GM21528 (cell line): ENCODE measurements around the gene SCFD1.
"Not testable (repeated sequence)": the region's sequence is repeated elsewhere in the genome, so short reads cannot be mapped to it uniquely, and the experiment has no call there.

ENCODE experiments used
- ATAC-seq: cut with Tn5 transposase; IDR thresholded peaks from one replicate; pipeline ENCODE4 v1.9.1; 2021; ENCODE audit warnings: mild to moderate bottlenecking, moderate library complexity; ENCODE audit not compliant: unreplicated experiment, low FRiP score

Gene SCFD1

DNA sequence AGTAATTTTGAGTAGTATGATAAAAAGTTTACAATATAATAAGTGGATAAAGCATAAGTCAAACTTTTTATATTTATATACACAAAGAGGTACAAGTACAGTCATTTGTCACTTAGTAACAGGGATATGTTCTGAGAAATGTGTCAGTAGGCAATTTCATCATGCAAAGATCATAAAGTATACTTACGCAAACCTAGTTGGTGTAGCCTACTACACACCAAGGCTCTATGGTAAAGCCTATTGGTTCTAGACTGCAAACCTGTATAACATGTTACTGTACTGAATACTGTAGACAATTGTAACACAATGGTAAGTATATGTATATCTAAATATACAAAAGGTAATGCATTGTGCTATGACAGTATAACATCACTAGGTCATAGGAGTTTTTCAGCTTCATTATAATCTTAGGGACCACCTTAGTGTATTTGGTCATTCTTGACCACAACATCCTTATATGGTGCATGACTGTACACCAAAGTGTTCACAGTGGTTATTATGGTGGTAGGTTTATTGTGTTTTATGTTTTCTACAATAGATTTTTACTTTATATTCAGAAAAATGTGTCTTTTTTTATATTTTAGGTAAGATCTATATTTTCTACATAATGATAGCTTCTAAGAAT is 14.9 kb upstream of the SCFD1 start:
- no peak for ATAC-seq

DNA sequence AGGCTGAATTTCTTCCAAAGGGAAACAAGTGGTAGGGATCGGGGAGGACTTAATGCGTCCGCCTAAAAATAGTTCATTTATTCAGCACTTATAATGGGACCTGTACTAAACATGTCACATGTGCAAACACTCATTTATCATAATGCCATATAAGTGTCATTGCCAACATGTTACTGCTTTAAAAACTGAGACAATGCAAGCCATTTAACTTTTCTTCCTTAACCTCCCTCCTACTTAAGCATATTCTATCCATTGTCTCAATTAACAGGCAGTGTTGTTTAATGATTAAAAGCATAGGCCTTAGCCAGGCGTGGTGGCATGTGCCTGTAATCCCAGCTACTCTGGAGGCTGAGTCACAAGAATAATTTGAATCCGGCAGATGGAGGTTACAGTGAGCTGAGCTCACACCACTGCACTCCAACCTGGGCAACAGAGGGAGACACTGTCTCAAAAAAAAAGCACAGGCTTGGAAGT is 13.5 kb upstream of the SCFD1 start:
- no peak for ATAC-seq

DNA sequence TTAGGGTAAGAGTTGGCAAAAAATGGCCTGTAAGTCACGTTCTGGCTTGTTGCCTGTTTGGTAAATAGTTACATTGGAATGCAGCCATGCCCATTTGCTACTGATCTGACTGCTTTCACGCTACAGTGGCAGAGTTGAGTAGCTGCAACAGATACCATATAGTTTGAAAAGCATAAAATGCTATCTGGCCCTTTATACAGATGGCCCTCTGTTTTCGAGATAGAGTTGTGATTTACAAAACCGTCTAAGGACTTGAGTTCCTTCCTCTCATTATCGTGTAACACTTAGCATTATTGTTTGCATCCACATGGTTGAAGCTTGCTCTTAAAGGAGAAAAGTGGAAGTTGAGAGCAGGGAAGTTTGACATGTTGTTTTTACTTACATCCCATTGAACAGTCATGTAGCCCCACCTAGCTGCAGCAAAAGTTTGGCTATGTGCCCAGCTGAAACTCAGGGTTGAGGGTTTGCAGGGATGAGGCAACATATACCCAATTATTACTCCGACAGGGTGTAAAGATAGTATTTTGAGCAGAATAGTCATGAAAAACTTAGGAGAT is 11.3 kb upstream of the SCFD1 start:
- ATAC-seq, result no peak

DNA sequence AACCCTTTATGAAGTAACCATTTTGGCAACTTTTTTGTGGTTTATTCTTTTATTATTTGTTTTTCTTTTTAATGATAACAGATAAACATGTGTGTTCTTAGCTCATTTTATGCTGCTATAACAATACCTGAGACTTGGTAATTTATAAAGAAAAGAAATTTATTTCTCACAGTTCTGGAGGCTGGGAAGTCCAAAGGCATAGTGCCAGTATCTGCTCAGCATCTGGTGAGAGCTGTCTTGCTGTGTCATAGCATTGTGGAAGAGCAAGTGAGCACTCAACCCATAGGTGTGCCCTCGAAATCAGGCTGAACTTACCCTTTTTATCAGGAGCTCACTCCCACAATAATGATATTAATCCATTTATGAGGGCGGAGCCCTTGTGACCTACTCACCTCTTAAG is 8.0 kb upstream of the SCFD1 start:
- ATAC-seq, result no peak

DNA sequence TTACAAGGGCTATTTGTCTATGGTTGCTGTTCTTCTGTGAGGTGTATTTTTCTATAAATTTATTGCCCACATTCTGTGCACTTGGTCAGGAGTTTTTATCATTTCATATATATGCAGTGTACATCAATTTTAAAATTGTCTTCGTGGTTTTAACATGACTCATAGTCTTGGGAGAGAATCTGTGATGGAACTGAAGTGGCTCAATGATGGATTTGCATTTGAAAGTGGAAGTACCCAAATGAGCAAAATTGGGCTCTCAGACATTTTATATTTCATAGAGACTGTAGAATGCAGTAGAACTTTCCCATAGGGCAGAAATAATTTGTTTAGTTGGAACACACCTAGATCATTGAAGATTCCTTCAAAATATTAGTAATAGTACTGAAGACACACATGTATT is 1.9 kb upstream of the SCFD1 start:
- peak; percentile 50 for ATAC-seq

DNA sequence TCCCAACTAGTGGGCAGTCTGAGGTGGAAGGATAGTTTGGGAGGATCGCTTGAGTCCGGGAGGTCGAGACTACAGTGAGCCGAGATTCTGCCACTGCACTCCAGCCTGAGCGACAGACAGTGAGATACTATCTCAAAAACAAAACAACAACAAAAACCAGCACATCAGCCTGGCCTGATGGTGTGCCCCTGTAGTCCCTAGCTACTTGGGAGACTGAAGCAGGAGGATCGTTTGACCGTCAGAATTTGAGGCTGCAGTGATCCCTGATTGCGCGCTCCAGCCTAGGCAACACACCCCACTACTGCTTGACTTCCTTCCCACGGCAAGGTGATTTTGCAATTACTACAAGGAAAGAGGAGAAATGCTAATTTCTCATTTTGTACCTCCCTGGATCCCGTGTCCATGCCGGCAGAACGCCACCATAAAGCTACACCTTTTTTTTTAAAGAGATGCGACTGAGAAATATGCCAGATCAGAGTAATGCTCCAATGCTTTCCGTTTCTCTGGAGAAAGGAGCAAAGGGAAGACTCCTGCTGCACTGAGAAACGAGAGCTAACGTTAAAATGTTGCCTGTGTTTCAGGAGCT is 672 bp upstream of the SCFD1 start:
- ATAC-seq, result peak; percentile 10

DNA sequence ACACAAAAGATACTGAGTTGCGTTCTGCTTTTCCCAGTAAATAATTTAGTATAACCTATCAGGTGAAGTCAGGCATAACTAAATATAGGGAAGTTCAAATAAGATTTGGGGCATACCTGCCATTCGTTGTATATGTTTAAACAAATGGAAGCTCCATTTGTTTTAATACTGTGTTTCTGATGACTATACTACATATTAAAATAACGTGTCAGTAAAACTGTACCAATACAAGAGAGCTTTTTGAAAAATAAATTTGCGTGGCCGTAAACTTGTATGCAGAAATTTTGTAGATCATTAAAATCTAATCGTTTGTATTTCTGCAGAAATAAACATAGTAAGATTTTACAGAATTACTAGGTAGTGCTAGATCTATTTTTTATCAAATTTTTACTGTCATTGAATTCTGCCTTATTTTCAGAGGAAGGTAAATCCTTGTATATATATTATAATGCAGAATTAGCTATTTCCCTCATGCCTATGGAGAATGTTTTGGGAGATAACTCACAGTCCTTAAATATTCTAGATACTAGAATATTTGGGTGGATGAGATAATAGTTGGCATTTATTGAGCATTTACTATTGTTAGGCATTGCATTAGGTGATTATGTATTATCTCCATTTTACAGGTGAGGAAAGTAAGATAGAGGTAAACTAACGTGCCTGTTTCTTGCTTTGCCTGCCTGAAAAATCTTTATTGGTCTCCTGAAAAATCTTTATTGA is 1.5 kb downstream of the SCFD1 start:
- ATAC-seq, result no peak

DNA sequence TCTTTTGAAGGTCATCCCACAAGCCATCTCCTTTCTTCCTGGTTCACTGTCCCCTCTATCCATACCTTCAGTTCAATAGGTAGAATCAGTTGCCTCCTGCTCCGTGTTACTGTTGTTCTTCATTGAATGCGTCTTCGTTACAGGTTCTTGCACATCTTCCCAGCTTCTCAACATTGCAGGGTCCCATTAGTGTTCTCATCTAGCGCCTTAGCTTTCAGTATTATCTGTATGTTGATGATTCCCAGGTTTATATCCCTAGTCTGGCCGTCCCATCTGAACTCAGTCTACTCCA is 2.0 kb downstream of the SCFD1 start:
- no peak for ATAC-seq

DNA sequence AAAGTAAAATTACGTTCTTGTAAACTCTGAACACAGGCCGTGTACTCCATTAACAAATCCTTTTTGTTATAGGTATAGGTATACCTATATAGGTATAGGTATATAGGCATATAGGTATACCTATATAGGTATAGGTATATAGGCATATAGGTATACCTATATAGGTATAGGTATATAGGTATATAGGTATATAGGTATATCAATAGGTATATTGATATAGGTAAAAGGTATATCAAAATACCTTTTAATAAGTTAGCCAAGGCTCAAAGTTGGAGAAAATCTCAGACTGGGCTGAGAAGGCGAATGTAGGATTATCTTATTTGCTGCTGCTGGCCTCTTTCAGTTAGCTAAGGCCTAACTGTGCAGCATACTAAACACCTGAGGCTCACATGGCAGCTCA is 3.4 kb downstream of the SCFD1 start:
- no peak for ATAC-seq

DNA sequence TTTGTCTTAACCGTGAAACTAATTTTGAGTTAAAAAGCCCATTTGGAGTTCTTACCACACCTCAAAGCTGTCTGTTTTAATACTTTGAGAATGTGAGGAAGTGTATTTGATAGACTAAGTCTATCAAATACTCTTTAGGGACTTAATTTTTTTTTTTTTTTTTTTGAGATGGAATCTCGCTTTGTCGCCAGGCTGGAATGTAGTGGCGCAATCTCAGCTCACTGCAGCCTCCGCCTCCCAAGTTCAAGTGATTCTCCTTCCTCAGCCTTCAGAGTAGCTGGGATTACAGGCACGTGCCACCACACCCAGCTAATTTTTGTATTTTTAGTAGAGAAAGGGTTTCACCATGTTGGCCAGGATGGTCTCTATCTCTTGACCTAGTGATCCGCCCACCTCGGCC is 7.3 kb downstream of the SCFD1 start:
- ATAC-seq, result not testable (repeated sequence)

DNA sequence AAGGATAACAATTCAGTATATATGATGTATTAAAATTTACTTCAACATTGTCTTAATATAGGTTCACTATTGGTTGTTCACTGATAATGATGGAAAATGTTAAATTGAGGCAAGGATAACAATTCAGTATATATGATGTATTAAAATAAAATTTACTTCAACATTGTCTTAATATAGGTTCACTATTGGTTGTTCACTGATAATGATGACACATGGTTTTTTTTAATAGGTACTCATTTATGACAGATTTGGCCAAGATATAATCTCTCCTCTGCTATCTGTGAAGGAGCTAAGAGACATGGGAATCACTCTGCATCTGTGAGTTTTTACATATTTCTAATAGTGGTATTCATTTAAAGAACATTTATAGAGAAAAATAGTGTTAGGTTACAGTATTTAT is 8.1 kb downstream of the SCFD1 start:
- ATAC-seq, result no peak

DNA sequence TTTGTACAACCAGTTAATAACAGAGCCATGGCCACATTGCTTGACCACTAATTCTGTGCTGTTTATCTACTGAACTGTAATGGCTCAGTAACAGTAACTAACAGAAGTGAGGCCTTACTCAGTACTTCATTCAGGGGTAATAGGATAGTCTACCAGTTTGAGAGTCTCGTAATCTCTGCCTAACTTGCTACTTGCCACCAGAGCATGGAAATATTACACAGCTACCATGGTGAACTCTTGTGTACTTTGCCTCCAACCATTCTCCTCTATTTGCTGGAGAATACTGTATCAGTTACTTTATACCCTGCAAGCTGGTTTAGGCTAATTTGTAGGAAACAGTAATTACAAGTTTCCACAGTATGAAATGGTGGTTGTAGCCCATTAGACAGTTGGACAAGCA is 10.6 kb downstream of the SCFD1 start:
- ATAC-seq, result no peak

DNA sequence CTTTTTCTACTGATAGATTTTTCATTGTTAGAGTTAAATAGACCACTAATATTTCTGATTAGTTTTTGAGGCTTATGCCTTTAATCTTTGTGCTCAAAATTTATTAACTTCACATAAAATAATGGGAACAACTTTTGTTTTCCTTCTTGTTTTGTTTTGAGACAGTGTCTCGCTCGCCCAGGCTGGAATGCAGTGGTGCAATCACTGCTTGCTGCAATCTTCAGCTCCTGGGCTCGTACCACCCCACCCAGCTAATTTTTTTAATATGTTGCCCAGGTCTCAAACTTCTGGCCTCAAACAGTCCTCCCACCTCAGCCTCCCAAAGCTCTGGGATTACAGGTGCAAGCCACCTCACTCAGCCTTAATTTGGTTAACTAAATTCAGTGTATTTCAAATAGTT is 16.8 kb downstream of the SCFD1 start:
- ATAC-seq, result no peak

DNA sequence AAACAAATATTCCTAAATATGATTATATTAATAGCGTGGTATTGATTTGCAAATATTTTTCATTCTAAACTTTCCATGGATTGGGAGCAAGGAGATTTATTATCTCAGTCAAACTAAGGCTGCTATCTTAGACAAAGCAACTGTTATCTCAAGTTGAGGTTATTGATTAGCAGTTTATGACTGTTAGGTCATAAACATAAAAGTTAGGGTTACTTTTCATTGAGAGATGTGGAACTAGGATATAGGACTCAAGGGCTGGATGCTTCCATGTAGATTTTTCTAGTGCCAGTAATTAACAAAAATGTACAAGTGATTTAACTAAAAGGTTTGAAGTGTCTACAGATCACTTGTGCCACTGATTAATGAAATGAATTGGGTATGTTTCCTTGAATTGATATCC is 19.1 kb downstream of the SCFD1 start:
- ATAC-seq, result no peak

DNA sequence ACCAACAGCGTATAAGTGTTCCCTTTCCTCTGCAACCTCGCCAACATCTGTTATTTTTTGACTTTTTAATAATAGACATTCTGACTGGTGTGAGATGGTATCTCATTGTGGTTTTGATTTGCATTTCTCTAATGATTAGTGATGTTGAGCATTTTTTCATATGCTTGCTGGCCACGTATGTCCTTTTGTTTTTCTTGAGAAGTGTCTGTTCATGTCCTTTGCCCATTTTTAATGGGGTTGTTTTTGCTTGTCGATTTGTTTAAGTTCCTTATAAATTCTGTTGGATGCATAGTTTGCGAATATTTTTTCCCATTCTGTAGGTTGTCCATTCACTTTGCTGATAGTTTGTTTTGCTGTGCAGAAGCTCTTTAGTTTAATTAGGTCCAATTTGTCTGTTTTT is 22.3 kb downstream of the SCFD1 start:
- not testable (repeated sequence) for ATAC-seq

DNA sequence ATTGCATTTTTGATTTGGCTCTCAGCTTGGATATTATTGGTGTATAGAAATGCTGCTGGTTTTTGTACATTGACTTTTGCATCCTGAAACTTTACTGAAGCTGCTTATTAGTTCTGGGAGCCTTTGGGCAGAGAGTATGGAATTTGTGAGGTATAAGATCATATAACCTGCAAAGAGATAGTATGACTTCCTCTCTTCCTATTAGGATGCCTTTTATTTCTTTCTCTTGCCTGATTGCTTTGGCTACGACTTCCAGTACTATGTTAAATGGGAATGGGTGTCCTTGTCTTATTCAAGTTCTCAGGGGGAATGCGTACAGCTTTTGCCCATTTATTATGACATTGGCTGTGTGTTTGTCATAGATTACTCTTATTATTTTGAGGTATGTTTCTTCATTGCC is 23.5 kb downstream of the SCFD1 start:
- no peak for ATAC-seq

DNA sequence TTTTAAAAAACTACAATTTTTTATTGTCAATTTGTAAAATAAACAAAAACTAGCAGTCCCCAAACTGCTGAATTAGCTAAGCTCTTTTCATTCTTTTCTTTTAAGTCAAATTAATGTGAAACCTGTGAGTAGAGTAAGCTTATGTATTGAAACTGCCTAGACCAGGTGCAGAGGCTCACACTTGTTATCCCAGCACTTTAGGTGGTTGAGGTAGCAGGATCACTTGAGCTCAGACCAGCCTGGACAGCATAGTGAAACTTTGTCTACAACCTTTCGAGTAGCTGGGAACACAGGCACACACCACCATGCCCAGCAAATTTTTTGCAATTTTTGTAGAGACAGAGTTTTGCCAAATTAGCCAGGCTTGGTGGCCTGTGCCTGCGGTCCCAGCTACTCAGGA is 26.4 kb downstream of the SCFD1 start:
- ATAC-seq, result no peak

DNA sequence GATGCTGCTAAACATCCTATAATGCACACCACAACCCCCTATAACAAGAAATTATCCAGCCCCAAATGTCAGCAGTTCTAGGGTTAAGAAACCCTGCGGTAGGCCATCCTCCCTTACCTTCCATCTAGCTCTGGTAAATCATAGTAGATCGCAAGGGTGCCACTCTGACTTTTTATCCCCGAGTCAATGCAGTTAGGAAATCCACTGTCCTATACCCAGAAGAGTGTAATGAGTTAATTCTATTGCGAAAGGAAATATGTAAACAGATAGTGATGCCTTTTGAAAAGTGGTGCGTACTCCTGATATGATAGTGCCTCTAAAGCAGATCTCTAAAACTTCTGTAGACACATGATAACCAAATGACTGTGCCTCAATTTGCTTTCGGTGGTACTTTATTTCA is 29.8 kb downstream of the SCFD1 start:
- ATAC-seq, result no peak

DNA sequence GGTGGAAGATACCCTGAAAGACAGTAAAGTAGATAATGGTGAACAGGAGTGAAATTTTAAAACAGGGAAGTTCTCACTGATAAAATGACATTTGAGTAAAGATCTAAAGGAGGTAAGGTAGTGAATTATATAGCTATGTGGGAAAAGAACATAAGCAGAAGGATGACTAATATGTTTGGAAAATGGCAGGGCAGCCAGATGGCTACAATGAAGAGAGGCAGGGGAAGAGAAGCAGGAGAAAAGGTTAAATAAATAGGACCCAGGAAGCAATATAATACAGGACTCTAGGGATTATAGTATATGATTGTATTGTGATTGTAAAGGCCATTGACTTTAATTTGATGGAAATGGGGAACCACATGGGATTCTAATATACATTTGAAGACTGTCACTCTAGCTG is 33.0 kb downstream of the SCFD1 start:
- ATAC-seq, result no peak

DNA sequence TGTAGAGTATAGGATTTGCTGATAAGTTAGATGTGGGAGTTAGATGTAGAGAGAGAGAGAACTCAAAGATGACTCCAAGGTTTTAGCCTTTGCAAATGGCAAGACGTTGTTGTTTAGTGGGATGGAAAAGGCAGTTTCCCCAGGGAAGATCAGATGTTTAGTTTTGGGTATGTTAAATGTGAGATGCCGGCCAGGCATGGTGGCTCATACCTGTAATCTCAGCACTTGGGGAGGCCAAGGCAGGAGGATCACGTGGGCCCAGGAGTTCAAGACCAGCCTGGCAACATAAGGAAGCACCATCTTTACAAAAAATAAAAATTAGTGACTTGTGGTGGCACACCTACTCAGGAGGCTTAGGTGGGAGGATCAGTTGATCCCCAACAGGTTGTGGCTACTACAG is 33.5 kb downstream of the SCFD1 start:
- no peak for ATAC-seq

DNA sequence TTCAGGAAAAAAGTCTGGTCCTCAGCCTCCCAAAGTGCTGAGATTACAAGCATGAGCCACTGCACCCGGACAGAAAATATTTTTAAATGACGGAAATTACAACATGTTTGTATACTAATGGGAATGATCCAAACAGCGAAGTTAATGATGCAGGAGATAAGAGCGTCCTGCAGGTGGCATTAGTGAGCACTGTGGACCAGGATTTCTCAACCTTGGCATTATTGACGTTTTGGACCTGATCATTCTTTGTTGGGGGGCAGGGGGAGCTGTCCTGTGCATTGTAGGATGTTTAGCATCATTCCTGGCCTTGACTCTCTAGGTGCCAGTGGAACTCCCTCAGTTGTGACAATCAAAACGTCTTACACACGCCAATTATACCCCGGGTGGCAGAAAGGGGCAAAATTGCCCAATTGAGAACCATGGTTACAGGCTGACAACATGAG is 34.1 kb downstream of the SCFD1 start:
- no peak for ATAC-seq

DNA sequence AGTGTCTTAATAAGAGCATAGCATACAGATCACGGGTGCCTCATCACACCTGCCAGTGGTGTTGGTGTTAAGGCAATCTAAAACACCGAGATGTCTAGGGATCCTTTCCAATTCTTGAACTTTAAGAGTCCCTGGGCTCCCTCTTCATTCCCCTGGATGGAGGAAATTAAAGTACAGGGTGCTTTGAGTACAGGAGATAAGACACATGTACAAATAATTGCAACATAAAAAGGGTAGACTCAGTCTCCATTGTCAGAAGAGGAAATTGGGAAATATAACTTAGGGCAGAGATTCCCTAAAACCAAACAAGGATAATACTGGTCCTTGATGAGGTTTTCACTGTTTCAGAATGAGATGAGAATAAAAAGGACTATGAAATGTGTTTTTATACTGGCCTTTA is 34.9 kb downstream of the SCFD1 start:
- no peak for ATAC-seq
